HG03571 (cell line): Measurements from ENCODE around the gene PIWIL1.

ENCODE experiments used
- ATAC-seq: cut with Tn5 transposase; IDR thresholded peaks from one replicate; pipeline ENCODE4 v1.9.1; 2021; ENCODE audit not compliant: unreplicated experiment

Gene PIWIL1

GRCh38 chr12:130337488-130338303 lies at the start of gene PIWIL1:
TSS of gene PIWIL1 (plus strand) at chr12:130337887. CDS start at chr12:130342592, 4,705 bp downstream.
- no peak for ATAC-seq

DNA sequence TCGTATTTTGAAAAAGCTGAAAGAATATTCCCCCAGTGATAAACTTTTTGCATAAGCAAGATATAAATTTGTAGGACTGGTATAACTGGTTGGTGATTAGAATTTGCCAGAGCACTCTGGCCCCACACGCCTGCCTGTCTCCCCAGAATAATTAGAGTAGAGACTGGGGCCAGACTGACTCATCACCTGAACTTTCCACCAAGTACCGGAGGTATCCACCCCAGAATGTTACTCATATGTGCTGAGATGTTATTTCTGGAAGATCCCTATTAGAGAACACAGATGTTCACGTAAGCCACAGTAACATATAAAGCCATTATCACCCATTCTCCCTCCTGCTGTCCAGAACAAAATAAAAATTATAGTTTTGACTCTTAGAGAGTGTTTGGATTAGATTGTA lies 49.5 kb upstream of the PIWIL1 start:
- no peak for ATAC-seq

DNA sequence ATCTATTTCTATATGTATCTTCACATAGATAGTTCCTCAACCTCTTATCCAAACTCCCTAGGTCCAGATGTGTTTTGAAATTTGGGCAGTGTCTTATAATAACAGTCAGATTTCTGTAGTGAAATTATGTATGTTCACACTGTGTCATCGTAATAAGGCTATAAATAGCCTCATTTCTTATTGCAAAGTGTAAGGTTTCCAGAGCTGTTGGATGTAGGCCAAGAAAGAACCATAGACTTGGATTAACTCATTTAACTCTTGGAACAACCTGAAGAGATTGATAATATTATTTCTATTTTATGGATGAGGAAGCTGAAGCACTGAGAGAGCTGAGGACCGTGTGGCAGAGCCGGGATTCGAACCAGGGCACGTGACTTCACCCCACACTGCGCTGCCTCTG lies 49.0 kb upstream of the PIWIL1 start:
- no peak for ATAC-seq

DNA sequence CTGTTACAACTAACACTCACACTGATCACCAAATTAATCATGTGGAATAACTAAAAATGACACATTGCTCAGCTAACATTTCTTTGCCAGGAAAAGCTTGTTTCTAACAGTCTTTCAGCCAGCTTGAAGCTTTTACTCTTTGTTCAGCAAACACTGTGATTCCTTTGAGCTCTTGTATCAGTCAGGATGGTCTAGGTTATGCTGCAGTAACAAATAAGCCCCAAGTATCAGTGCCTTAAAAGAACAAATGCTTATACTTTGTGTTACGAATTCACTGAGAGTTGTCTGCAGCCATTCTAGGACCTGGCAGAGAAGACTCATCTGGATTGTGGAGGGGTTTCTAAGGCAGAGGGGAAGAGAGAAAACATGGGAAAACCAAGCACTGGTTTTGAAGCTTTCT lies 47.6 kb upstream of the PIWIL1 start:
- ATAC-seq = no peak

- no peak for ATAC-seq
Observed at GRCh38 chr12:130298322-130299021, 39.2 kb upstream of the PIWIL1 start.

DNA sequence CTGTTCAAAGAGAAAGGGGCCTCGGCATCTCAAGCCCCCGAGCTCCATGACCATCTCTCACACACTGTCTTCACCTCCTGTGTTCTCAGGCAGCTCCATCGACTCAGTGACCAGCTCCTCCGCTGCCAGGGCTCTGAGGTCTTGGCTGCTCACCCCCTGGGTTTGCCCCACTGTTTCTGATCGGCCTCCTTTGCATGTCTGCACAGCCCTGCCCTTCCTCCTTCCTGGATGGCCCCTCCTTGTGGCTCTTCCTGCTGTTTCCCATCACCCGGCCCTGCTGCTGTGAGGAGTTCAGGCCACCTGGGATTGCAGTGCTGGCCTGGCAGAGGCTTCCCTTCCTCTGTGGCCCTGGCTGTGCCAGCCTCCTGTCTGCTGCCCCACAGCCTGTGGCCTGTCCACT lies 38.1 kb upstream of the PIWIL1 start:
- no peak for ATAC-seq

GRCh38 chr12:130300090-130300489 lies 37.6 kb upstream of the PIWIL1 start:
- no peak for ATAC-seq

DNA sequence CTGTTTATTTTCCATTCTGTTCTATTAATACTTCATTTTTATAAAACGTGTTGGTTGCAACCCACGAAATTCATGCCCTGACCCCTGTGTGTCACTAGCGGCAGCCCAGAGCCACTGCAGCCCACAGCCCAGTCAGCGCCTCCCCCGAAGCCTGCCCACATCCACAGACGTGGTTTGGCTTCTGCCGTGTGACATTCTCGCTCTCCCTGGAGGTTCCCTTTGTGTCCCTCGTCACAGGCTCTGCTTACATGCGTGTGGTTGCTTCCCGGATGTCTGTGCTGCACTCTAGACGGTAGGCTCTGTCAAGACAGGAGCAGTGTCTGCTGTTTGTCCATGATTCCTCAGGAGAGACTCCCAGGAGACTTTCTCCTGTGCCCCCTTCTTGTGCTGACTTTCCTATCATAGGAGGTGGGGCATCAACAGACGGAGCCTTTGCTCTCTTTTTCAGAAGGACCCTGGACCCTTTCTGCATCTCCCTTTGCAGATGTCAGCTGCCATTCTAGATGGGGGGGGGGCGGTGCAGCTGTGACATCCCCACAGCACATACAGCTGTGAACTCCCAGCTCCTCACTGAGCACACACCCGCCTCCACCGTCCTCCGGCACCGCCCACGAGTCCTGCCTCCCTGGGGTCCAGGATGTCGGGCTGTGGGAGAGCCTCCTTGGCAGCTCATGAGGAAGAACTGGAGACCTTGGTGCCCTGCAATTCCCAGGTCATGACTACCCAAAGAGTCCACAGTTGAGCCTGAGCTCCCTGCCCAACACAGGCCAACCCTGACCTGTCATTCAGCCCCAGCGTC lies 36.8 kb upstream of the PIWIL1 start:
- ATAC-seq = no peak

- no peak for ATAC-seq
Observed at GRCh38 chr12:130301559-130301958, 36.1 kb upstream of the PIWIL1 start.

GRCh38 chr12:130303781-130304180 lies 33.9 kb upstream of the PIWIL1 start:
- no peak for ATAC-seq

- no peak for ATAC-seq
Observed at GRCh38 chr12:130307859-130308258, 29.8 kb upstream of the PIWIL1 start.

GRCh38 chr12:130308393-130308792 lies 29.3 kb upstream of the PIWIL1 start:
- no peak for ATAC-seq

DNA sequence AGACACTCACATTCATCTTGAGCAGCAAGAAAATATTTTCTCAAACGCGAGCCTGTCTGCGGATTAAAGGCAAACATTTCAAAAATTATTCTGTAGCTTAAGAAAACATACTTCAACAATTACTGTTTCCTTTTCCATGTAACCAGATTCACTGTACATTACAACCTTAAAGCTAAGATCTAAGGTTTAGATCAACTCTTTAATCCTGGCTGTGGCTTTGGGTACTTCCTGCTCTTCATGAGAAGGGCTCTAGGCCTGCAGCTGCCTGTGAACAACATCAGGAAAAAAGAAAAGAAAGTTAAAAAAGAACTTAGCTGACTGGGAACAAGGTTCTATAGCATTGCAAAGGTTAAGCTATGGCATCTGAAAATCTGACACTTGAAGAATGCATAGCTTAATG lies 21.4 kb upstream of the PIWIL1 start:
- ATAC-seq = no peak

DNA sequence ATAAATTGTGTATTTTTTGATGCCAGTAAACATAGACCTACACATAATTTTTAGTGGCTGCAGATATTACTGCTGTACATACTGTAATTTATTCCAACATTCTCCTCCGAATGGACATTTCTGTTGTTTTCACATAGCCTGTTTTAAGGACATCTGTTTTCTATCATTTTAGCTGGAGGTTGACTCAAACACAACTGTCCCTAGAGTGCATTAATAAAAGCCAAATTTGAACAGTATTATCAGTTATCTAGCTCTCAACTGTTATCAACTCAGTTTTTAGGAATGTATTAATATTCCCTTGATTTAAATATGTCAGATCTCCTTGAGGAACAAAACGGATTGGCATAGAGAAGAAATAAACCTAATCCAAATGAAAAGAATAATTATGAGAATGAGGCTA lies 17.2 kb upstream of the PIWIL1 start:
- no peak for ATAC-seq

DNA sequence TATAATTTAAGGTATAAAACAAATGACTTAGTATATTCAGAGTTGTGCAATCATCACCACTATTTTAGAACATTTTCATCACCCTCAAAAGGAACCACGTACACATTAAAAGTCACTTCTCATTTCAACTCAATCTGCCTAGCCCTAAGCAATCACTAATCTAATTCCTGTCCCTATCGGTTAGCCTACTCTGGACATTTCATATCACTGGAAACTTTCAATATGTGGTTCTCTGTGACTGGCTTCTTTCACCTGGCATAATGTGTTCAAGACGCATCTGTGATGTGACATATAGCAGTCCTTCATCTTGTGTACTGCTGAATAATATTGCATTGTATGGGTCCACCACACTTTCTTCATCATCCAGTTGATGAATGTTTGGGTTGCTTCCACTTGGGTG lies 15.4 kb upstream of the PIWIL1 start:
- no peak for ATAC-seq

- no peak for ATAC-seq
Observed at GRCh38 chr12:130330685-130331084, 7.0 kb upstream of the PIWIL1 start.

DNA sequence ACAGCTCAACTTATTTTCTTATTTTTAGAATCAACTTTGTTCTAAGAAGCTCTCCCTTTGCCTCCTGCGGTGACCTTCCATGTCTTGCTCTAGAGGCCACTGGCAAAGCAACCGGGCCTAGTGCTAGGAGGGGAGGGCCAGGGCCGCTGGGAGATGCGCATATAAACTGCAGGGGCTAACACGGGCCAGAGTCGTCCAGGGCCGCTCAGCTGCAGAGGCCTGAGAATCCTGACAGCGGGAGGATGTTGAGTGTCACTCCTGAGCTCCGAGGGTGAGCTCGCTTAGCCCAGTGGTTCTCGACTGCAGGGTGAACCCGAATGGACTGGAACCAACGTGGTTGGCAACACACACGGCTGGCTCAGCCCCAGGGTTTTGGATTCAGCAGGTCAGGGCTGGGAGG lies 6.5 kb upstream of the PIWIL1 start:
- ATAC-seq = no peak

DNA sequence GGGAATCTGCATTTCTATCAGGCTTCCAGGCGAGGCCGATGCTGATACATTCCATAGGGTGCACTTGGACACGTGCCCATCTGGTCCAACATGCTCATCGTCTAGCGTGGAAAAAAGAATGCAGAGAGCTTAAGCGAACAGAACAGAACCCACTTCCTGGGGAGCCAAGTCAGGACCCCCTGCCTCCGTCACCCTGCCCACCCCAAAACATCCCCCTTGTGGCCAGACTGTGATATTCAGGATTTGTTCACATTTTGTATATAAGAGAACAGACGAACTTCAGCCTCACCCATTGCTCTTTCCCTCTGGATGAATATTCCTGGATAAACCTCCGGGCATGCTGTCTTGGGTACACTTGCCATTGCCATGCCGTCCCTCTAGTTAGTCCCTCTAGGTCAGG lies 4.3 kb upstream of the PIWIL1 start:
- ATAC-seq = no peak

DNA sequence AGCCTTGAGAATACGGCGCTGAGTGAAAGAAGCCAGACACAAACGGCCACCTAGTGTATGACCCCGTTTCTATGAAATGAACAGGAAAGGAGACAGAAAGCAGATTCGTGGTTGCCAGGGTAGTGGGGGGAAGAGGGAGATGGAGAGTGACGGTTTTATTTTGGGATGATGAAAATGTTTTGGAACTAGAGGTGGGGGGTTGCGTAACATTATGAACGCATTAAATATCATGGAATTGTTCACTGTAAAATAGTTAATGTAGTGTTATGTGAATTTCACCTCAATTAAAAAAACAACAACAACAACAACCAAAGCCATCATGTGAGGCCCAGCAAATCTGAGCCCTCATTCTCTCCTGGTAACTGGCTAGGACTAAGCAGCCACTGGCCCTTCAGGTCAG lies 3.3 kb upstream of the PIWIL1 start:
- no peak for ATAC-seq

- no peak for ATAC-seq
Observed at GRCh38 chr12:130334937-130335336, 2.8 kb upstream of the PIWIL1 start.

DNA sequence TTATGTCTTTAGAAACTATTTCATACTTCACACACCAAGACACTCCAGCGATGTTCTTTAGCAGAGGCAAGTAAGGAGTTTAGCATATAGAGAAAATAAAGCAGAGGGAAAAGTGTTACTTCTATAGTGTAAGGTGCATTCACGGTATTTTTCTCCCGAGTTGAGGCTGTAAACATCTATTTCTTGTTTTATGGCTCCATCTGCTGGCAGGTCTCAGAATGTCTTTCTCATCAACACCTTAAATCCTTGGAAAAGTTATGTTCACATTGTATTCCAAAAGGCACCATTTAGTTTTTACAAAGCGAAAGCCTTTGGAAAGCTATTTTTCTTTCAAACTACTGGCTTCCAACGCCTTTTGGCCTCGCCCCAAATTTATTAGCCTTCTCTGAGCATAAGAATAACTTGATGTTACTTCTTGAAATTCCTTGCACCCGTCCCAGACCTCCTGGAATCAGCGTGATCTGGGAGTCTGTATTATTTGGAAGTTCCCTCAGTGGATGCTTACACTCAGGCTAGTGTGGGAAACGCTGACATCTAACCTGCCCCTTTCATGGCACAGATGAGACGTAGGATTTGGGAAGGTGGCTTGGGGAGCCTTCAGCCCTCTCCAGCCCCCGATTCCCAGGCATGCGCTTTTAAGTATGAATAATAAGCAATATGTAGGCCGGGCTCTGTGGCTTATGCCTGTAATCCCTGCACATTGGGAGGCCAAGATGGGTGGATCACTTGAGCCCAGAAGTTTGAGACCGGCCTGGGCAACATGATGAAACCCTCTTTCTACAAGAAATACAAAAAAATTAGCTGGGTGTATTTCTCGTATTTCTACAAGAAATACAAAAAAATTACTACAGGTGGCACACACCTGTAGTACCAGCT lies 1.9 kb upstream of the PIWIL1 start:
- no peak for ATAC-seq
